Measurements from ENCODE around the gene RET.
A peak's percentile ranks its signal among the peaks of the same experiment; 100 is the strongest.

Gene RET

GRCh38 chr10:43135656-43136055 lies 58.8 kb downstream of the RET start:
- CTCF ChIA-PET, result interaction anchor here (0.6 kb wide), 1 partner anchor 10 kb away, joined by 3 read pairs; no protein-coding TSS in a partner anchor

GRCh38 chr10:43136432-43136831 lies 59.6 kb downstream of the RET start:
- H3K4me1 ChIP-seq (ENCODE audit: control insufficient read depth, insufficient read depth, low read length), result peaks cover 8% of the 10 kb centered on the region
- TF ChIP-seq HOXD13 (CRISPR knock-in tag; IDR thresholded peaks at IDR 0.05; ENCODE audit: borderline replicate concordance), result no peak
- no peak for TF ChIP-seq ZBTB8A (tag by site-specific recombination; IDR thresholded peaks at IDR 0.05)
- TF ChIP-seq HIC1 (tag by site-specific recombination; IDR thresholded peaks at IDR 0.05), result no peak
- no peak for TF ChIP-seq ZBTB10 (tag by site-specific recombination; IDR thresholded peaks at IDR 0.05)
- no peak for TF ChIP-seq ZNF600 (tag by site-specific recombination; IDR thresholded peaks at IDR 0.05)
- no peak overlapping the region for H3K4me3 ChIP-seq (ENCODE audit: low read depth, low read length)
- ChIA-PET POLR2A (no interaction called here), CTCF (no interaction called here)
- H3K36me3 ChIP-seq (ENCODE audit: control insufficient read depth in 2 of 2, insufficient read depth in 1 of 2, low read length in 2 of 2), result no peaks in the 10 kb centered on the region
- no peak overlapping the region for H3K27ac ChIP-seq (ENCODE audit: extremely low read depth, low read depth, low read length)
- H3K9me3 ChIP-seq (ENCODE audit: control insufficient read depth, insufficient read depth, low read depth, low read length), result no peaks in the 10 kb centered on the region

More at GRCh38 chr10:43135656-43136055, 58.8 kb downstream of the RET start:
- Histone ChIP-seq H3K9me3 (ENCODE audit: control insufficient read depth, insufficient read depth, low read depth, low read length) (no peaks in the 10 kb centered on the region), H3K27ac (ENCODE audit: extremely low read depth, low read depth, low read length) (no peak overlapping the region), H3K4me3 (ENCODE audit: low read depth, low read length) (no peak overlapping the region), H3K36me3 (ENCODE audit: control insufficient read depth in 2 of 2, insufficient read depth in 1 of 2, low read length in 2 of 2) (no peaks in the 10 kb centered on the region), H3K4me1 (ENCODE audit: control insufficient read depth, insufficient read depth, low read length) (peaks cover 7% of the 10 kb centered on the region)
- TF ChIP-seq PRDM6 (tag by site-specific recombination; IDR thresholded peaks at IDR 0.05) (no peak), ZNF404 (tag by site-specific recombination; IDR thresholded peaks at IDR 0.05) (no peak)
- POLR2A ChIA-PET, result no interaction called here

GRCh38 chr10:43136995-43137716 lies 60.3 kb downstream of the RET start:
- Histone ChIP-seq H3K36me3 (ENCODE audit: control insufficient read depth in 2 of 2, insufficient read depth in 1 of 2, low read length in 2 of 2) (no peaks in the 10 kb centered on the region), H3K27ac (ENCODE audit: extremely low read depth, low read depth, low read length) (peak overlapping the region; percentile 76; the same call in 1 of the 2 replicates), H3K4me3 (ENCODE audit: low read depth, low read length) (peak overlapping the region; percentile 59), H3K4me1 (ENCODE audit: control insufficient read depth, insufficient read depth, low read length) (peaks cover 8% of the 10 kb centered on the region), H3K9me3 (ENCODE audit: control insufficient read depth, insufficient read depth, low read depth, low read length) (no peaks in the 10 kb centered on the region)
- ChIA-PET CTCF (interaction anchor here (0.6 to 1.7 kb wide), 3 partner anchors 32 to 185 kb away, joined by 3 to 4 read pairs (median 3); no protein-coding TSS in a partner anchor), POLR2A (interaction anchor here (1.8 kb wide), 1 partner anchor 8 kb away, joined by 6 read pairs; no protein-coding TSS in a partner anchor)
- TF ChIP-seq ZBTB8A (tag by site-specific recombination; IDR thresholded peaks at IDR 0.05), result no peak
- TF ChIP-seq ZNF37A (tag by site-specific recombination; IDR thresholded peaks at IDR 0.05), result no peak
- no peak for TF ChIP-seq ZNF830 (tag by site-specific recombination; IDR thresholded peaks at IDR 0.05; ENCODE audit: low read depth)
- no peak for TF ChIP-seq ZNF24 (tag by site-specific recombination; IDR thresholded peaks at IDR 0.05)
- no peak for TF ChIP-seq SP3 (tag by site-specific recombination; IDR thresholded peaks at IDR 0.05)
- TF ChIP-seq ZNF211 (tag by site-specific recombination; IDR thresholded peaks at IDR 0.05; ENCODE audit: low read depth), result no peak
- no peak for TF ChIP-seq SCRT1 (tag by site-specific recombination; IDR thresholded peaks at IDR 0.05; ENCODE audit: borderline replicate concordance)
- no peak for TF ChIP-seq ZNF843 (tag by site-specific recombination; IDR thresholded peaks at IDR 0.05)
- no peak for TF ChIP-seq SP7 (tag by site-specific recombination; IDR thresholded peaks at IDR 0.05)
- no peak for TF ChIP-seq ZNF791 (tag by site-specific recombination; IDR thresholded peaks at IDR 0.05)
- TF ChIP-seq ZIC2 (tag by site-specific recombination; IDR thresholded peaks at IDR 0.05), result no peak
- TF ChIP-seq ZNF239 (tag by site-specific recombination; IDR thresholded peaks at IDR 0.05), result no peak
- no peak for TF ChIP-seq ZNF184 (tag by site-specific recombination; IDR thresholded peaks at IDR 0.05)
- no peak for TF ChIP-seq ZNF639 (tag by site-specific recombination; IDR thresholded peaks at IDR 0.05)
- no peak for TF ChIP-seq SALL2 (tag by site-specific recombination; IDR thresholded peaks at IDR 0.05; ENCODE audit: borderline replicate concordance)
- TF ChIP-seq ZNF548 (tag by site-specific recombination; IDR thresholded peaks at IDR 0.05), result no peak
- no peak for TF ChIP-seq ZNF121 (tag by site-specific recombination; IDR thresholded peaks at IDR 0.05)
- no peak for TF ChIP-seq TCF7L2 (IDR thresholded peaks at IDR 0.05; ENCODE audit: borderline replicate concordance, low read depth, low read length)

Measured in HEK293 (cell line).